Midbrain (tissue), 1 donor: ENCODE data around the gene CHST10.
"Not testable (repeated sequence)": the region's sequence is repeated elsewhere in the genome, so short reads cannot be mapped to it uniquely, and the experiment has no call there.

Experiments
- DNase-seq: peaks from one replicate; lab custom pipeline; 2025; lab: John Stamatoyannopoulos, UW

The CHST10 gene, protein sequence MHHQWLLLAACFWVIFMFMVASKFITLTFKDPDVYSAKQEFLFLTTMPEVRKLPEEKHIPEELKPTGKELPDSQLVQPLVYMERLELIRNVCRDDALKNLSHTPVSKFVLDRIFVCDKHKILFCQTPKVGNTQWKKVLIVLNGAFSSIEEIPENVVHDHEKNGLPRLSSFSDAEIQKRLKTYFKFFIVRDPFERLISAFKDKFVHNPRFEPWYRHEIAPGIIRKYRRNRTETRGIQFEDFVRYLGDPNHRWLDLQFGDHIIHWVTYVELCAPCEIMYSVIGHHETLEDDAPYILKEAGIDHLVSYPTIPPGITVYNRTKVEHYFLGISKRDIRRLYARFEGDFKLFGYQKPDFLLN

DNA sequence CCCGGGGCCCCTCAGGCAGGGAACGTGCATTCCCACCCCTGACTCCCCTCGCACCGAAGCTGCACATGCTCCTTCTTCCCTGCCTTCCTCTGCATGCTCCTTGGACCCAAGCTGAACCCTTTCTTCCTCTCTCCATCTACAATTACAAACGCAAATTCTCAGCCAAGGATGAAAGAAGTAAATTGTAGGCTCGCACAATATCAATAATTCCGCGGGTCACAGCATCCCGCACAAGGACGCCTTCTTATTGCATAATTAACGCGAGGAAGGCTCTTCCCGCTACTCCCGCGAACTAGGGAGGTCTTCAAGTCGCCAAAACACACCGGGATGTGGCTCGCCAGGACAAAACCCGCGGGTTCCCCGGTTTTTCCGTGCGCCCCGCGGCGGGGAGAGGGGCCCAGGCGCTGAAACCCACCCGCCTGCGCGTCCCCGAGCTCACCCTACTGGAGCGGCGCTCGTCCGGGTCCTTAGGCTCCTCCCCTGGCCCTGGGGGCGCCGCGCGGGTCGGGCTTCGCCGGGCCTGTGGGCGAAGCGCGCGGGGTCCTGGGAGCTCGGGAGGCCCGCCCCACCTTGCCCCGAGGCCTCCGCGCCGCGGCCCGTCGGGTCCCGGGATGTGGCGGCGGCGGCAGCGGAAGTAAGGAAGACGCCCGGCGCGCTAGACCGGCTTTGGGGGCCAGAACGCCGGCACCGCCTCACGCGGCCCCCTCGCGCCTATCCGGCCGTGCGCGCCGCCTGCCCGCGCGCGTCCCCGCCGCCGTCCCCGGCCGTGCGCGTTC, at the start of gene CHST10:
Gene CHST10, minus strand, starts transcription at position 734 of the 776 bp plus-strand sequence. CDS start 10,993 bp downstream, outside the sequence.
- DNase-seq: peak; percentile 64

DNA sequence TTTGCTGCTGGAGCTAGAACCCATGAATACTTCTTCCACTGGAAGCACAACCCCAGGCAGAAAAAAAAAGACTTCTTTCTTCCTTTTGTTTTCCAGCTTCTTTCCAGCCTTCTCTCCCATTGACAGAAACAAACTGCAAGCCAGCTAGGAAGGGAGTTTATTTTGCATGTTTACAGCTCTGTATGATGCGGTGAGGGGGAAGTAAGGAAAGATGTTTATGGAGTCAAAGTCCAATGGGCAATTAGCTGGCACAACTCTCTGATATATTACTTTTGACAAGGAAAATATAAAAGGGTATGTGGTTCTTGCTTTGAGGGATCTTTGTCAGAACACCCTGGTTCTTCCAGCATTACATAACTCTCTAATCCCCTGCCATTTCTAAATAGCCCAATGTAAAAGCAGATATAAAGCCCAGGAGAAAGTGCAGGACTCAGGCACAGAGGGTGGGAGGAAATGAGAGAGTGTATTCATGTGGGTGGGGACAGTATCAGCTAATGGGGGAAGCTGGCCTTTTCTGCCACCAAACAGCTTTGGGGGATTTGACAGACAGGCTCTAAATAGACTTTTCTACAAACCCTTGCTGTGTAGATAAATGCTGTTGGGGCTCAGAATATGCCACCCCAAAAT, 43.5 kb upstream of the CHST10 start:
- DNase-seq: no peak

DNA sequence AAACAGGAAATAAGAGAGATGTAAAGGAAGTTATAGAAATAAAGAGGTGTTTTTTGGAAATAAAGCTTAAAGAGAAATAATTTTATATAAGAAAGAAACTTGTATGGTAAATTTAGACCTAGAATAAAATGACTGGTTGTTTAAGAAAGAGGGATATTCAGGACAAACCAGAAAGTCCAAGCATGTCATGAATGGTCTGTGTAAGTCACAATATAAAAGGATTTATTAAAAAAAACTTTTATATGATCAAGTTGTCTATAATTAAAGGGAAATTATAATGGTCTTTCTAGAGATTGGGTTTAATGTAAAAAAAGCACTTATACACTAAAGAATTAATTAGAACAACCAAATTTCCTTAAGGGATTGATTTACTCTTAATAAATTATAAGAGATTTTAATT, 38.9 kb upstream of the CHST10 start:
- not testable (repeated sequence) for DNase-seq

DNA sequence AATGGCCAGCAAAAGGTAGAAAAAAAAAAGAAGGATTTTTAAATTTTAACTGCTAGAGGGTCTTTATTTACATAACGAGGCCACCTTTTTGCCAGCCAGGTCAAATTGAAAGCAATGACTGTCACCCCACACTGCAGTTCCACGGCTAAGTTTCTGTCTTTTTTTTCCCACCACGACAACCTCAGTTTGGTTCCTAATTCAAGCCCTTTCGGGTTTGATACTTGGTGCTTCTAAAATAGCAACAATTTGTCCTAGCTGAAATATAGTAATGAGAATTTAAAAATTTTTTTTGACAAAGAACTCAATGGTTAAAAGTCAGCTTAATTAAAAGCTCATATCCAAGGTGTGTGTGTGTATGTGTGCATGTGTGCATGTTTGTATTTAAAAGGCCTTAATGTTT, 36.4 kb upstream of the CHST10 start:
- no peak for DNase-seq

DNA sequence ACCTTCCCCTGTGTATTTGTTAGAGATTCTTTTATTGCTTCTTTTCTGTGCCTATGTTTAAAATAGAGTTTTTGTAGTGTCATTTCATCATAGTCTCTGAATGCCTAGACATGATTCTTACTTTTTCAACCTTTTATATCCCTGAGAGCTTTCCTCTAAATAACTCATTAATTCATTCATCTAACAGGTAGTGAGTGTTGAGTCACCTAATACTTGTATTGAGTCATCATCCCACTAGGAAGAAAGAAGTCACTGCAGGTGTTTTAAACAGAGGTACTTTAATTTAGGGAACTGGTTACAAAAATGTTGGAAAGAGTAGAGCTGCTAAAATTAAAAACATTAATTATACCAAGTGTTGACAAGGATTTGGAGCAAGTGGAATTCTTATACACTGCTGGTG, 34.3 kb upstream of the CHST10 start:
- no peak for DNase-seq

DNA sequence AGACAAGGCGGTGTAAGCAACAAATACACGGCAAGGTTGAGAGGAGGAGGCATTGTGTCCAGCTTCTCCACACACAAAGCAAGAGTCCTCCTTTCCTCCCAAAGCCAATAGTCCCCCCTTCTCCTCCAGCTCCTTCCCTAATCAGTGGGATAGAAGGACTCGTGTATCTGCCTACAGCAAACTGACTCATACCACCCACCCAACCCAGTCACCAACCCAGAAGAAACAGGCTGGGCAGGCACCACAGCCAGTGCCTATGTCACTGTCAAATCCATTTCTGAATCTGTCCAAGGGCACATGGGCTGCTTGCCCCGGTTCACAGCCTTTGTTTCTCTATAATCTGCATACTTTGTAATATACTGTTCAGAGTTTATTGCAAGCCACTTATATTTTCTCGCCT, 33.6 kb upstream of the CHST10 start:
- DNase-seq: no peak

DNA sequence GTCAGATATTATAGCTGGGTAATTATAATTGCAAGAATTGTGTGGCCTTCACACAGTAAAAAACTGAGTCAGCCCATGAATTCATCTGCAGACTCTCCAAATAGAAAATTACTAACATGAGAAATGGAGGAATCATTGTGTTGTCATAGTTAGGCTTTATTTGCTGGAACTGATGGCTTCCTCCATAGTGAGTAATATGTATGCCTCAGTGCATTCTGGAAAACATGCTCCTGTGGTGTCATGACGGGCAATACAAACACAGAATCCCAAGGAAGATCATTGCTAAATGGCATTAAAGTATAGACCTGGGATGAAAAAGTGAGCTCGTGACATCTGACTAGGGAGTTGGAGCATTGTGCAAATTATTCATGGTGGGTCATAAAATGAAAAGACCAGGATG, 29.2 kb upstream of the CHST10 start:
- DNase-seq: no peak

DNA sequence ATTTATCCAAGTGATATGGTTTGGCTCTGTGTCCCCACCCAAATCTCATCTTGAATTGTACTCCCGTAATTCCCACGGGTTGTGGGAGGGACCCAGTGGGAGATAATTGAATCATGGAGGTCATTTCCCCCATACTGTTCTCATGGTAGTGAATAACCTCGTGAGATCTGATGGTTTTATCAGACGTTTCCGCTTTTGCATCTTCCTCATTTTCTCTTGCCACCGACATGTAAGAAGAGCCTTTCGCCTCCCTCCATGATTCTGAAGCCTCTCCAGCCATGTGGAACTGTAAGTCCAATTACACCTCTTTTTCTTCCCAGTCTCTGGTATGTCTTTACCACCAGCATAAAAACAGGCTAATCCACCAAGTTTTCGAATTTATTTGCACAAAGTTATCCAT, 20.3 kb upstream of the CHST10 start:
- no peak for DNase-seq

DNA sequence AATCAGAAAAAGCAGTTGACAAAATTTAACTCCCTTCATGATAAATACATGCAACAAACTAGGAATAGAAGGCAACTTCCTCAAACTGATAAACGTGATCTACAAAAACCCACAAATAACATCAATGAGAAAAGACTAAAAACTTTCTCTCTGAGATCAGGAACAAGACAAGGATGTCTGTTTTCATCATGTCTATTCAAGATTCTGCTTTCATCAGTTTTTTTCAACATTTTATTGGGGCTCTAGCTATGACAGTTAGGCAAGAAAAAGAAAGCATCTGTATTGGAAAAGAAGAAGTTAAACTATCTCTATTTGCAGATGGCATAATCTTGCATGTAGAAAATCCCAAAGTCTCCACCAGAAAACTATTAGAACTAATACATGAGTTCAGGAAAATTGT, 12.3 kb upstream of the CHST10 start:
- no peak for DNase-seq

DNA sequence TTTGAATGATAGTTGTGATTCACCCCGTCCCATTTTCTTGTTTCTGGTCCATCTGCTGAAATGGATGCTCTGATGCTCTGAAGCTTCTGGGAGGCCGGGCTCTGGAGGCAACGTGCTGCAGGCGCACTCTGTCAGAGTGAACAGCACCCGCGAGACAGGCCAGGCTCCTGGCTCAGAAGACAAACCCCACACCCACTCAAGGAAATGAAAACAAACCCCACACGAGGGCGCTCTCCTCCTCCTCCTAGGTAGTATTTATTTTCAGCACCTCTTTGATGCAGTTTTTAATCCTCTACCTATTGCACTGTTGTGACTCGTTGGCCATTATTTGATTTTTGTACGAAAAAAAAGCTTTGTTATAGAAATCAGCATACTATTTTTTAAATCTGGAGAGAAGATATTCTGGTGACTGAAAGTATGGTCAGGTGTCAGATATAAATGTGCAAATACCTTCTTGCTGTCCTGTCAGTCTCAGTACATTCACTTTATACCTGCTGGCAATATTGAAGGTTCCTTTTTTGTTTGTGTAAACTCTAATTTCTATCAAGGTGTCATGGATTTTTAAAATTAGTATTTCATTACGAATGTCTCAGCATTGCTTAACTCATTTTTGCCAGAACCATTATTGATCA, 10.3 kb upstream of the CHST10 start:
- DNase-seq: peak; percentile 63

DNA sequence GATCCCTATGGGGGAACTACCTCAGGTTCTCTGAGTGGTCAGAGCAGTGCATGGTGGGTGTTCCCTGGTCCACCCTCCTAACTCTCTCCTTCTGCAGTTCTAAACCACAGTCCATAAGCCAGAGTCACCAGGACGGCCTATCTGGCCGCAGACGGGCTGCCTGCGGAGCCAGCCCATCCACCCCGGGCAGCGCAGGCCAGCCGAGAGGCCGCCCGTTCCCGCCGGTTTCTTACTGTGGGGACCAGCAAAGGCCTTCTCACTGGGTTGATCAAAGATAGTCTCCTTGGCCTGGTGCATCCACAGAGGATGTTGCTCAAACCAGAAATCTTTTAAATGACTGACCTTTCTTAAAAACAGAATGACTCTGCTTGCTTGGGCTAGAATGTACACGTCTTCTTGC, 9.6 kb upstream of the CHST10 start:
- no peak for DNase-seq

DNA sequence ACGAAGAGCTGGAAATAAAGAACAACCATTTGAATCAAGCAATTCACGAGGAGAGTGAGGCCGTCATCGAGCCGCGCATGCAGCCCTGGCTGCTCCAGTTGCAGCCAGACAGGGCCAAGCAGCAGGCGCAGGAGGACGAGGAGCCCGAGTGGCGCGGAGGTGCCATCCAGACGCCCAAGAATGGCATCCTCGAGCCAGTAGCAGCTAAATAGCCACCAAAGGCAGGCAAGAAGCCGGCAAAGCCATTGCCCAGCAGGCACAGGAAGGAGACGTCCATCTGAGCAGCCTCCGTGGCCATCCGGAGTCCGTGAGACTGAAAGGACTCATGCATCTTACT, 8.9 kb upstream of the CHST10 start:
- no peak for DNase-seq

DNA sequence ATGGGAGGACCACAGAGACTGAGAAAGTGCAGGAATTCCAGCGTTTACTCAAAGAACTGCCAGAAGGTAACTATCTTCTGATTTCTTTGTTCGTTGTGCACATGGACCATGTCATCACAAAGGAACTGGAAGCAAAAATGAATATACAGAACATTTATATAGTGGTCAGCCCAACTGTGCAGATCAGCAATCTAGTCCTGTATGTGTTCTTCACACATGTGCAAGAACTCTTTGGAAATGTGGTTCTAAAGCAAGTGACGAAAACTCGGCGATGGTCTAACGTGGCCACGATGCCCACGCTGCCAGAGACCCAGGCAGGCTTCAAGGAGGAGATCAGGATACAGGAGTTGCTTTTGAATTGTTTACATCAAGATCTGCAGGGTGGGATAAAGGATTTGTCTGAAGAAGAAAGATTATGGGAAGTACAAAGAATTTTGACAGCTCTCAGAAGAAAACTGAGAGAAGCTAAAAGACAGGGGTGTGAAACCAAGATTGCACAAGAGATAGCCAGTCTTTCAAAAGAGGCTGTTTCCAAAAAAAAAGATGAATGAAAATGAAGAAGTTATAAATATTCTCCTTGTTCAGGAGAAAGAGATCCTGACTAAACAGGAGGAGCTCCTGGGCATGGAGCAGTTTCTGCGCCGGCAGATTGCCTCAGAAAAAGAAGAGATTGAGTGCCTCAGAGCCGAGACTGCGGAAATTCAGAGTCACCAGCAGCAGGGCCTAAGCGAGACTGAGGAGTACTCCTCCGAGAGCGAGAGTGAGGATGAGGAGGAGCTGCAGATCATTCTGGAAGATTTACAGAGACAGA, 8.3 kb upstream of the CHST10 start:
- DNase-seq: no peak

DNA sequence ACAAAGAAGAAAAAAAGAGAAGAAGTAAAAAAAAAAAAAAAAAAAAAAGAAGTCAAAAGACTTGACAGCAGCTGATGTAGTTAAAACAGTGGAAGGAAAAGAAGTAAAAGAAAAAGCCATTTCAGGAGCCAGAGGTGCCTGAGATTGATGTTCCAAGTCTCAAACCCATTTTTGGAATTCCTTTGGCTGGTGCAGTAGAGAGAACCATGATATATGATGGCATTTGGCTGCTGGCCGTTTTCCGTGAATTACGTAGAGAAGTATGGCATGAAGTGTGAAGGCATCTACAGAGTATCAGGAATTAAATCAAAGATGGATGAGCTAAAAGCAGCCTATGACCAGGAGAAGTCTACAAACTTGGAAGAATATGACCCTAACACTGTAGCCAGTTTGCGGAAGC, 7.6 kb upstream of the CHST10 start:
- no peak for DNase-seq

DNA sequence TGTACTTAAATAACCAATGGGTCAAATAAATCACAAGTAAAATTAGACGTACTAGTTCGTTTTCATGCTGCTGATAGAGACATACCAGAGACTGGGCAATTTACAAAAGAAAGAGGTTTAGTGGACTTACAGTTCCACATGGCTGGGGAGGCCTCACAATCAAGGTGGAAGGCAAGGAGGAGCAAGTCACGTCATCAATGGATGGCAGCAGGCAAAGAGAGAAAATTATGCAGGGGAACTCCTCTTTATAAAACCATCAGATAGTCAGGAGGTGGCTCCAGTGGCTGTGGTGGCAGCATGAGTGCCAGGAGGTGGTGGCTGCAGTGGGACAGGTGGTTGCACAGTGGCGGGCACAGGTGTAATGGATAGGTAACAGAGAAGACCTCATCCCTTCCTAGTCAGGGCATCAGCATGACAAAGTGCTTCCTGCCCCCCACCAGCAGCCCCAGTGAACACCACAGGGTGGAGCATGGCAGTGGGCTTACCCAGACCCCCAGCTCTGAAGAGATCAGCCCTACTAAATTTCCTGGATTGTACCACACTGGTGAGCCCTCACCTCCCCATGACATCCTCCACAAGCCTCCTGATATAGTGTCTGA, 6.9 kb upstream of the CHST10 start:
- no peak for DNase-seq

DNA sequence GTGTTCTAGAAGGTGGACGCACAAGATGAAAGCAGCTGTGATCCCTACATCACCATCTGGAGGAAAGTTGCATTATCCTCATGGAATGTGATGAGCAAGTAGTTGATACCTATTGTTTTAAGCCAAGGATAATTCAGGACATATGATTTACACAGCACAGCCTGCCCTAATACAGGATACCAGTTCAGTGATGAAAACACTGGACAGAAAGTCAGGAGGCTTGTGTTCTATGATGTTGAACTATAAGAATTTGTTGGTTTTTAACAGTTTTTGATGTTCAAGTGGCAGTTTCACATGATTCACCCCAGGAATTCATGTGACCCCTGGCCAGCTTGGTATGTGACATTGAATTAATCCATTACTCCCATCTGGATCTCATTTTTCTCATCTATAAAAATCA, 6.2 kb upstream of the CHST10 start:
- no peak for DNase-seq

DNA sequence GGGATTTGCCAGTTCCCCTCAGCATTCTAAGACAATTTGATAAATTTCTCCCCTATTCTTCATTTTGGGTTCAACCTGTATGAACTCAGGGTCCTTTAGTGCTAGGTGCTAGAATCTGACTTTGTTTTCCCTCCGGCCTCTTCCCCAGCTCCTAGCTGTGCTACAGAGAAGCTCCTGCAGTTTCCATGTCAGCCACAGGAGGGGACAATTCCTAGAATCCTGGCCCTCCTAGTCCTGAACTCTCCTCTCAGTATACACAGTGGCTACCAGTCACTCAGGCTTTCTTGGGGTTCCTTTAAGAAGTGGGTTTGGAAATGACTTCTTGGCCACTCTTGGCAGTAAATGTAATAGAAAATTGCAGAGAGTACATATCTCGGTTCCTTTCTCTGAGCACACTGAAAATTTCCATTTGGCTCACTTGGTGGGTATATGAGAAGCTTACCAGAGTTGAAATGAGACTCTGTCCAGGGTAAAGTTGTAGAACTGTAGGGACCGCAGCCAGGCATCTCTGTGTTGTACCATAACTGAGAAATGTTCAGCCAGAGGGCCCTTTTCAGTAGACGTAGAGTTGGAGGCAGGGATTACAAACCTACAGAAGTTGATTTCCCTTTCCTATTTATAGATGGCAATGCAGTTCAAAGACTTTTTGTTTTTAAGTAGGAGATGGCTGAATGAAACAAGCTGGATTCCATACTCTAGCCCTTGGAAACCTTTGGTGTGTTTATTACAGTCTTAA, 5.0 kb upstream of the CHST10 start:
- DNase-seq: peak; percentile 13

DNA sequence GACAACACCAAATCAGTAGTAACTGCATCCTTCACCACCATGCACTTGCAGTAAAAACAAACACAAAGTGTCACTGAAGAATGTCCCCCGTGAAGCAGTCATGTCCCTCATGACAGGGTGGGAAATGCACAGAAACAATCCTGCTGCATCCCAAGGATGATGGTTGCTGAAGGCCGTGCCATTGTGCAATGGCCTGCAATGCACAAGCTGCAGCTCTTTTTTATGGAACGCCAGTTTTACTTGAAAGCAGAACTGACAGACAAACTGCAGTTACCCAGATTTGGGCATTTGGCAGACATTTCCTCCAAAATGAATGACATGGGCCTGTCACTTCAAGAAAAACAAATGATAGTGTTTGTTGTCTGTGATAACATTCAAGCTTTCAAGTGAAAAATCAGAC, 2.4 kb upstream of the CHST10 start:
- no peak for DNase-seq

DNA sequence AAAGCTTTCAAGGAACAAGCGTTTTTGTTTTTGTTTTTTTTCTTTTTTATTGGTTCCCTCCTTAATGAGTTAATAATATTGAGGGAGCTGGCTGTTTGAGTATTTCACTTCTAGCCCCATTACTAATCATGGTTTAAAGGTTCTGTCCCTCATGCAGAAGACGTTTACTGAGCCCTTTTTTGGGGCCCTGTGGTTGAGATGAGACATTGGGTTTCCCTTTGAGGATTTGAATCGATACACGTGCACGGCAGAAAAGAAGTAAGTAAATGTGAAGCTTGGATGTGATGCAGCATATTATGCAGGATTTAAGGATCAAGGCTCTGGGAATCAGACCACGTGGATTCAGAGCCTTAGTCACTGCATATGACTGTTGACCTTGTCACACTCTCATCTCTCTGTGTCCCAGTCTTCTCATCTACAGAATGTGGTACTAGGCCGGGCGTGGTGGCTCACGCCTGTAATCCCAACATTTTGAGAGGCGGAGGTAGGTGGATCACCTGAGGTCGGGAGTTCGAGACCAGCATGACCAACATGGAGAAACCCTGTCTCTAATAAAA, 1.0 kb upstream of the CHST10 start:
- DNase-seq: no peak

DNA sequence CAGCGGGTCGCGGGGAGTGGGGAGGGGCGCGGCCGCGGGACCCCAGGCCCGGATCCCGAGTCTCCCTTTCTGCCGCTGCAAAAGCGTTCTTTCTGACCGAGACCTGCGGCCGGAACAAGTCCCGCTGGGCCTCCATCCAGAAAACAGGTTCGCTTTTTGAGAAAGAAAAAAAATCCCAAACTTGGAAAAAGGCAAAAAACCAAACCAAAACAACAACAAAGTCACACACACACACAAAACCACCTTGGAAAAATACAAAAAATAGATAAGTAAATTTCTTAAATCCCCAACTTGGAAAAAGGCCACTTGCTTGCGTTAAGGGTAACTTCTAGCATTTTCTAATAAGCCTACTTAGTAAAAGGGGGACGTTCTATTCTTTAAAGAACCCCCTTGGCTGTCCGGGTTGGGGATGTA, 250 bp upstream of the CHST10 start:
- no peak for DNase-seq
